Activated CD8-positive, alpha-beta memory T cell treated with anti-CD3 and anti-CD28 coated beads, Interleukin-2, amount 10 ng/mL, durations not matched to agents 7 days and 5 days (primary cell): Measurements from ENCODE around the gene CSF3. TPM values are rescaled to one million over a fixed set of nuclear protein-coding genes. Genes with fewer than 3 reads are reported as not detected.

Source experiments
- ATAC-seq: fragments of 150-1000 bp; cut with Tn5 transposase; one replicate; pipeline ENCODE4 v1.10.0; 2021; ENCODE audit warnings: moderate library complexity
- CTCF ChIA-PET: fragments of 350-600 bp; sonication (Branson Sonifier 250); formaldehyde crosslinking; loops from one replicate; lab custom pipeline; 2021; ENCODE audit warnings: antibody characterized with exemption; lab: Charles Lee
- DNase-seq: peaks from one replicate; pipeline ENCODE4 v3.0.0-alpha.2; 2020
- H3K27ac Mint-ChIP-seq: one replicate; pipeline ENCODE4 v1.8.0; 2021; ENCODE audit warnings: mild to moderate bottlenecking, mixed read lengths
- H3K27me3 Mint-ChIP-seq: one replicate; pipeline ENCODE4 v1.8.0; 2021; ENCODE audit warnings: mixed read lengths
- H3K36me3 Mint-ChIP-seq: one replicate; pipeline ENCODE4 v1.8.0; 2021; ENCODE audit warnings: mild to moderate bottlenecking, mixed read lengths
- H3K4me1 Mint-ChIP-seq: one replicate; pipeline ENCODE4 v1.8.0; 2021; ENCODE audit warnings: mixed read lengths
- H3K4me3 Mint-ChIP-seq: one replicate; pipeline ENCODE4 v1.8.0; 2021; ENCODE audit warnings: mild to moderate bottlenecking, moderate library complexity, mixed read lengths
- H3K9me3 Mint-ChIP-seq: one replicate; pipeline ENCODE4 v1.8.0; 2022; ENCODE audit warnings: low read depth, mixed read lengths
- total RNA-seq, 2 experiments: library from RNA; stranded (reverse); gene quantifications; one replicate each; pipeline ENCODE4 v1.2.3, GENCODE V29; 2021

The CSF3 gene
- total RNA-seq, 2 experiments from 2014 or later = not detected

DNA sequence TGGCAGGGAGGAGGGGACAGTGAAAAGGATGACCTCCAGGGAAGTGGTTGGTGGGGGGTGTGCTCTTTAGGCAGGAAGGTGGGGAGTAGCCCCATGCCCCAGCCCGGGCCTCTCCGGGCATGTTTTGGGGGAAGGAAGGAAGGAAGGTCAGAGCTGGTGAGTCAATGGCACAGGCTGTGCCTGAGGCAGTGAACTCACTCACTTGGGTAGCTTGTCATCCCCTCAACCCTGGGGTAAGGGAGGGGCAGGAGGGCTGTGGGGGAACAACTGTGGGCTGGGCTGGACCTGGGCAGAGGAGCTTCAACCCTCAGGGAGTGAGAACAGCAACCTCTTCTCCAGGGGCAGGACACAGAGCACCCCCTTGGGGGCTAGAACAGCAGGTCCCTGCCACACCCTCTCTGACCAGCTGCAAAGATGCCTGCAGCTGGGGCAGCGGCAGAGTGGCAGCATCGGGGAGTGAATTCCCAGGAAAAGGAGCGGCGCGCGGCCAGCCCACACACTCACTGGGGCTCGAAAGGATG, 6.3 kb downstream of the CSF3 start:
- no peak for DNase-seq
- H3K9me3 Mint-ChIP-seq = no peaks in the 10 kb centered on the region
- H3K27ac Mint-ChIP-seq = no peak overlapping the region
- CTCF ChIA-PET = interaction anchor here (1.0 to 1.9 kb wide), 6 partner anchors 8 to 198 kb away, joined by 3 to 9 read pairs (median 4); partner anchors contain the start of genes CASC3 and WIPF2
- H3K36me3 Mint-ChIP-seq = peaks cover 16% of the 10 kb centered on the region
- no peak overlapping the region for H3K4me3 Mint-ChIP-seq
- H3K27me3 Mint-ChIP-seq = no peaks in the 10 kb centered on the region
- ATAC-seq = no peak
- H3K4me1 Mint-ChIP-seq = peaks cover 17% of the 10 kb centered on the region

DNA sequence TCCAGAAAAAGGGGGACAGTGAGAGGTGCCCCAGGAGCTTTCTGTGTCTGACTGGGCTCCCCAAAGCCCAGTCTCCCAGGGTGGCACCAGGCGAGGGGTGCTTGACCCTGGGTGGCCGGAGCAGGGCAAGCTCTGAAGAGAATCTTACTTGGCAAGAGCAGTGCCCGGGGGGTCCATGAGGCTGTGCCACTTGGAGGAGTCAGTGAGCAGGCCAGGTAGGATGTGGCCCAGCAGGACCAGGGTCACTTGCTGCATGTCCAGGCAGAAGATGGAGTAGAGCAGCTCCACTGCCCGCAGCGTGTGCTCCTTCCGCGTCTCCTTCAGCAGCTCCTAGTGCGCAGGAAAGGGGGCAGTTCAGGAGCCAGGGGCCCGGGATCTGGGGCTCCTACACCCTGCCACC, 7.3 kb downstream of the CSF3 start:
- H3K27me3 Mint-ChIP-seq = no peaks in the 10 kb centered on the region
- CTCF ChIA-PET = interaction anchor here (1.0 to 1.9 kb wide), 4 partner anchors 9 to 197 kb away, joined by 3 to 9 read pairs (median 4); partner anchors contain the start of genes CASC3 and WIPF2
- H3K9me3 Mint-ChIP-seq = no peaks in the 10 kb centered on the region
- no peak overlapping the region for H3K27ac Mint-ChIP-seq
- ATAC-seq = no peak
- peaks cover 23% of the 10 kb centered on the region for H3K4me1 Mint-ChIP-seq
- H3K36me3 Mint-ChIP-seq = peaks cover 17% of the 10 kb centered on the region
- DNase-seq = no peak
- H3K4me3 Mint-ChIP-seq = no peak overlapping the region

DNA sequence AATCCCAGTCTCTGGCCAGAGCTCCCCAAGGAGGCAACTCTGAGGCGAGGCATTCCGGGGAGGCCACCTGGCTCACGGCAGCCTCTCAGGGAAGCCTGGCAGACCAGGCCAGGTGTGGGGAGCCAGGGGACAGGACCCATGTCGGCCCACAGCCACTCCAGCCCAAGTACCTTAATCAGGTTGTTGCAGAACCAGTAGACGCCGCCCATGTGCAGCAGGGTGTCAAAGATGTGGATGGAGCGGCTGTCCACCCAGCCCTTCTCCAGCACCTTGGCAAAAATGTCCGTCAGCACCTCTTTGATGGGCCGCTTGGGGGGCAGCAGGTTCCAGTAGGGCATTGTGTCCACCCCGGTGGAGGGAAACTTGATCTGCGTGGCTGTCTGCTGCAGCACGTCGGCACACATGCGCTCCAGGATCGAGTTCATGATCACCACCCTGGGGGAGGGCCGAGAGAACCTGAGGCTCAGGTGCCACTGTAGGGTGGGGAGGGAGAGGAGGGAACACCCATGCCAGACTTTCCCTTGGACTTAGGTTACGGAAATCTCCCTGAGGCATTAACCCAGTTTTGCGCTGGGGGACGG, 7.8 kb downstream of the CSF3 start:
- ATAC-seq (no peak), DNase-seq (no peak)
- H3K4me3 Mint-ChIP-seq = no peak overlapping the region
- H3K9me3 Mint-ChIP-seq = no peaks in the 10 kb centered on the region
- H3K4me1 Mint-ChIP-seq = peaks cover 23% of the 10 kb centered on the region
- H3K27me3 Mint-ChIP-seq = no peaks in the 10 kb centered on the region
- H3K36me3 Mint-ChIP-seq = peaks cover 17% of the 10 kb centered on the region
- no peak overlapping the region for H3K27ac Mint-ChIP-seq
- CTCF ChIA-PET = interaction anchor here (1.4 to 1.6 kb wide), 2 partner anchors 10 to 53 kb away, joined by 3 to 9 read pairs; no protein-coding TSS in a partner anchor

DNA sequence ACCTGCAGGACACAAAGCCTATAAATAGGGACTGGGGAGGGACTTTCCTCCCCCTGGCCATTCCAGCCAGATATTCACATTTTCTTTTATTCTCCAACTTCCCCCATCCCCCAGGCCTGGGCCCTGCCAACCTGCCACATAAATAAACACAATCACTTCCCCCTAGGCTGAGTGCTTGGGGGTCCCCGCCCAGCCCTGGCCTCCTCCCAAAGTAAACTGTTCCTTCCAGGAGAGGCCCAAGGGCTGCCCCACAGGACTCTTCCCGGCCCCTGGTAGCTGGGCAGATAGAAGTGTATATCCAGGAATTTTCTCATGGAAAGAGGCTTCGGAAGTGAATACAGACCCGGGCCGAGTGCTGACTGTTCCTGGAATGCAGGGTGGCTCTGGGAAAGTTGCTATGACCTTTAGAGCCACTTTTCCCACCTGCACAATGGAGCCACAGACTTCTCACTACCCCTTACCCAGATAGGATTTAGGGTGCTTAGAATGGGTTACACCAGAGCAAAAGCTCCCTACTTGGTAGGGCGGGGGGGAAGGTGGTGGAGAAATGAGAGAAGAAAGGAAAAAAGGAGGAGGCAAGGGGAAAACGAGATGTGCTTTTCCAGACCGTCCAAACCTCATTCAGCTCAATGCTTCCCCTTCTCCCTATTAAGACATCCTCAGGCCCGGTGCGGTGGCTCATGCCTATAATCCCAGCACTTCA, 8.5 kb downstream of the CSF3 start:
- H3K36me3 Mint-ChIP-seq = peaks cover 19% of the 10 kb centered on the region
- CTCF ChIA-PET = interaction anchor here (0.7 to 2.9 kb wide), 3 partner anchors 10 to 62 kb away, joined by 3 to 11 read pairs (median 5); no protein-coding TSS in a partner anchor
- ATAC-seq = no peak

DNA sequence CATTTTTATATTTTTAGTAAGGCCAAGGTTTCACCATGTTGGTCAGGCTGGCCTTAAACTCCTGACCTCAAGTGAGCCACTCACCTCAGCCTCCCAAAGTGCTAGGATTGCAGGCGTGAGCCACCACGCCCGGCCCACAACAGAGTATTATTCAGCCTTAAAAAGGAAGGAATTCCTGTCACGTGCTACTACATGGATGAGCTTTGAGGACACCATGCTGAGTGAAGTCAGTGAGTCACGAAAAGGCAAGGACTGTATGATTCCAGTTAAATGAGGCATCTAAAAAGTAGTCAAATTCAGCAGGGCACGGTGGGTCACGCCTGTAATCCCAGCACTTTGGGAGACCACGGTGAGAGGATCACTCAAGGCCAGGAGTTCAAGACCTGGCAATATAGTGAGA, 9.7 kb downstream of the CSF3 start:
- no peak overlapping the region for H3K4me3 Mint-ChIP-seq
- ATAC-seq = no peak
- H3K9me3 Mint-ChIP-seq = no peaks in the 10 kb centered on the region
- H3K27ac Mint-ChIP-seq = peak overlapping the region; percentile 6
- no peak for DNase-seq
- H3K36me3 Mint-ChIP-seq = peaks cover 21% of the 10 kb centered on the region
- H3K4me1 Mint-ChIP-seq = peaks cover 23% of the 10 kb centered on the region
- no peaks in the 10 kb centered on the region for H3K27me3 Mint-ChIP-seq
- CTCF ChIA-PET = interaction anchor here (1.4 to 6.1 kb wide), 5 partner anchors 10 to 477 kb away, joined by 3 to 97 read pairs (median 11); partner anchors contain the start of gene CSF3

More for the DNA sequence above, 8.5 kb downstream of the CSF3 start:
- no peak for DNase-seq
- Mint-ChIP-seq H3K4me3 (no peak overlapping the region), H3K27ac (no peak overlapping the region), H3K27me3 (no peaks in the 10 kb centered on the region), H3K9me3 (no peaks in the 10 kb centered on the region), H3K4me1 (peaks cover 23% of the 10 kb centered on the region)

DNA sequence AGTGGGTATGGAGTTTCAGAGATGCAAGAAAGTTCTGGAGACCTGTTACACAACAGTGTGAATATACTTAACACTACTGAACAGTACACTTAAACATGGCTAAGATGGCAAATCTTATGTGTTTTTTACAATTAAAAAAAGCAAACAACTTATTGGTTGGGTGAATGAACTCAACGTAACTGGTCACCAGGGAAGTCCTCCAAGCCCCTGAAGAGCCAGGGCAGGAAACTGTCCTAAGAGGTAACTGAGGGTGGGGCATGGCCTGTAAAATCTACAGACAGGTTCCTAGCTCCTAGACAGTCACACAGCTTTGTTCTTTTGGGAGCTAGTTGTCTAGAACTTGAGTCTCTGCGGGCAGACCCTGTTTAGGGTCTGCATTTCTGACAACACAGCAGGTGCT, 10.3 kb downstream of the CSF3 start:
- DNase-seq = no peak
- no peak overlapping the region for H3K4me3 Mint-ChIP-seq
- no peaks in the 10 kb centered on the region for H3K27me3 Mint-ChIP-seq
- H3K27ac Mint-ChIP-seq = peak overlapping the region; percentile 35
- H3K4me1 Mint-ChIP-seq = peaks cover 23% of the 10 kb centered on the region
- CTCF ChIA-PET = interaction anchor here (0.9 to 6.1 kb wide), 14 partner anchors 10 to 477 kb away, joined by 3 to 97 read pairs (median 9); partner anchors contain the start of genes CSF3, MED24 and PSMD3
- H3K9me3 Mint-ChIP-seq = no peaks in the 10 kb centered on the region
- H3K36me3 Mint-ChIP-seq = peaks cover 21% of the 10 kb centered on the region
- no peak for ATAC-seq

DNA sequence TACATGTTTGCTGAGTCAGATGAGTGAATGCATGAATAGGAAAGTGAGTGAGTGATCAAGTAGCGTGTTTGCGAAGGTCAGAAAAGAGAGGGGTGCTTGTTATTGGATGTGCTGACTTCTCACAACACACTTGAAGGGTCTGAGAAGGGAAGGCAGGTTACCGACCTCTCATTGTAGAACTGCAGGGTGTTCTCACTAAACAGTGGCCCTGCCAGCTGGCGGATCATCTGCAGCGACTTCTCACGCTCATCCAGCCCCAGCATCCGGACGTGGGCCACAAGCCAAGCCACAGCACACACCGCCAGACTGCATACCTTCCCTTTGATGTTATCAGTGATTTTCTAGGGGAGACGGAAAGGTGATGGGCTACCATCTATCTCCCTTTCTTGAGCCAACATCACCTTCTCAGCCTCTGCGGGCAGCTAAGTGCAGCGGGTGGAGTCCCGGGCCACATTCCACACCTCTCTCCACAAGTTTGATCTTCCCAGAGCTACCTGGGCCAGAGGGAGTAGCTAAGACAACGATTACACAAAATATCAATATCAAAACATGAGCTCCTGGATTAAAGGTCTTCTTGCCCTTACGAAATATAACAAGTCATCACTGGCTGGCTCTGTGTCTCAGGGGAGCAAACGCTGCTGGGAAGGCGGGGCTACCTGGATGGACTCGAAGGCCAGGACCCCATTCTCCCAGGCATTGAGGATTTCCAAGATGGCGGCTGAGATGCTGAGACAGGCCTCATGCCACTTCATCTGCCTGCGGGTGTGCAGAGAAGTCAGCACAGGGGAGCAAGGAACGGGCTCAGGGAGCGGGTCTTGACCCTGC, 11.0 kb downstream of the CSF3 start:
- H3K9me3 Mint-ChIP-seq = no peaks in the 10 kb centered on the region
- CTCF ChIA-PET = interaction anchor here (0.6 to 6.1 kb wide), 30 partner anchors 10 to 528 kb away, joined by 3 to 97 read pairs (median 4); partner anchors contain the start of genes CSF3, MED24 and PSMD3
- DNase-seq (peak; percentile 68), ATAC-seq (peak; percentile 29)
- no peaks in the 10 kb centered on the region for H3K27me3 Mint-ChIP-seq
- H3K27ac Mint-ChIP-seq = peak overlapping the region; percentile 35
- no peak overlapping the region for H3K4me3 Mint-ChIP-seq
- peaks cover 23% of the 10 kb centered on the region for H3K4me1 Mint-ChIP-seq
- H3K36me3 Mint-ChIP-seq = peaks cover 22% of the 10 kb centered on the region

DNA sequence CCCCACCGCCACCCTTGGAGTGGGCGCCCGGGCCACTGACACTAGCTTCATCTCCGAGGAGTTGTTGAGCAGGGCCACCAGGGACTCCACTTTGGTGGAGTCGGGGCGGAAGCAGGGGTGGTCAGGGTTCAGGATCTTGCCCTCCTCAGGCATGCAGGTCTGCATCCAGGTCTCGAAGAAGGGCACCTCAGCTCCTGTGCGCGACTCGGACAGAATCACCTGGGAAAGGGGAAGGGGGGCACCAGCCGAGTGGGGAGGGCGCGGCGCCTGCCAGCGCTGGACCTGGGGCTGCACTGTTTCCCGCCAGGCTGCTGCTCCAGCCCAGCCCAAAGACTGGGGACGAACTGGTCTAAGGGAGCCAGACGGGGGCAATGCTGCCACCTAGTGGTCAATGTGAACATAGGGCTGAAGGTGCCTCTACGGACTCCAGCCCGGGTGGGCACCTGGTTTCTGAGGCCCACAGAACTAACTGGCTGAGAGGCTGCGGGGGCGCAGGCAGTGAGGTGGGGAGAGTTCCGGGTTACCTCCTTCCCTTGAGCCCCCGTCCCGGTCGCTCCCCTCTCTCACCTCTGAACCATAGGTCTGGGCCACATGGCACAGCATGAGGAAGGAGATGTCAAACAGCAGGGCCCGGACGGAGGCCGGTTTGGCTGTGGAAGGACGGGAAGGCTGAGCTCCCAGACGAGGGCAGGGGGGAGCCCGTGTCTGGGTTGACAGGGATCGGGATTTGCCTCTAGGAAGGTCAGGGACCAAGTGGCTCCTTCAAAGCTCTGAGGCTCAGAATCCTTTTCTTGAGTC, 11.8 kb downstream of the CSF3 start:
- CTCF ChIA-PET = interaction anchor here (0.6 to 6.1 kb wide), 43 partner anchors 9 to 529 kb away, joined by 3 to 97 read pairs (median 4); partner anchors contain the start of genes CASC3, CSF3, MED24 and PSMD3
- Mint-ChIP-seq H3K27ac (no peak overlapping the region), H3K4me1 (peaks cover 23% of the 10 kb centered on the region), H3K36me3 (peaks cover 22% of the 10 kb centered on the region), H3K27me3 (no peaks in the 10 kb centered on the region), H3K4me3 (no peak overlapping the region), H3K9me3 (no peaks in the 10 kb centered on the region)
- DNase-seq = peak; percentile 85
- peak; percentile 95 for ATAC-seq

DNA sequence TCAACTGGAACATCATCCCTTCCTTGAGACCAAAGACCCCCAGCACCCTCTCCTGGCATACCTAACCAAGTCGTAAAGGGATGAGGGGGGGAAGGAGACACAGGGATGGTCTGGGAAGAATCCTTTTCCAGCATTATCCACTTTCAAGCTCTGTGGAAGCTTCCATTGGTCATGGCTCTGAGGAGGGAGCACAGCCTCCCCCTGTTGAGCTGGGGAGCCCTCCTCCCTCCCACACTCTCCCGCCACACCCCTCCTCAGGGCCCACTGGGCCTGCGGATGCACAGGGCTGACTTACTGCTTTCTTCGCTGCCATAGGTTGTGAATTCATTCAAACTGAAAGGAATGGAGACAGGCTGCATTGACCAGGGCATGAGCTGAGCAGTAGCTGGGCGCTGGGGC, 12.4 kb downstream of the CSF3 start:
- Mint-ChIP-seq H3K27ac (no peak overlapping the region), H3K27me3 (no peaks in the 10 kb centered on the region), H3K4me1 (peaks cover 23% of the 10 kb centered on the region), H3K9me3 (no peaks in the 10 kb centered on the region), H3K36me3 (peaks cover 23% of the 10 kb centered on the region), H3K4me3 (no peak overlapping the region)
- ATAC-seq = no peak
- DNase-seq = no peak
- CTCF ChIA-PET = interaction anchor here (0.7 to 6.1 kb wide), 28 partner anchors 9 to 447 kb away, joined by 3 to 97 read pairs (median 4); partner anchors contain the start of genes CASC3, CSF3 and MED24

DNA sequence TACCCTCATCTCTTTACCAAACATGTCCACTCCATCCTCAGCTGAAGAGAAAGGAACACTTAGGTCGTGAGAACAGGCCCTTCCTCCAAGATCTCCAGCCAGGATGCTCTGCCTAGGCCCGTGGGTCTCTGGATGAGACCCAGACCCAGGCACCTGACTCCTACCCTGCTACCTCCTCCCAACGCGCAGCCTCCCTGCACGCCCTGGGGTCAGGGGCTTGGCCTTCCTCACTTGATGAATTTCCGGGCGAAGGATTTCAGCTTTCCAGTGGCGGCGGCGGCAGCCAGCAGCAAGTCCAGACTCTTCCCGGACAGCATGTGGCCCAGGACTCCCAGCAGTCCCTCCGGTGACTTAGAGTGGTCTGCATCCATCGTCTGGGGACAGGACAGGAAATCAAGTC, 13.4 kb downstream of the CSF3 start:
- ATAC-seq = no peak
- DNase-seq = no peak
- CTCF ChIA-PET = interaction anchor here (1.0 to 6.1 kb wide), 8 partner anchors 8 to 406 kb away, joined by 3 to 97 read pairs (median 10); partner anchors contain the start of genes CSF3 and MED24
- Mint-ChIP-seq H3K36me3 (peaks cover 24% of the 10 kb centered on the region), H3K4me1 (peaks cover 23% of the 10 kb centered on the region), H3K27me3 (no peaks in the 10 kb centered on the region), H3K9me3 (no peaks in the 10 kb centered on the region), H3K27ac (no peak overlapping the region), H3K4me3 (no peak overlapping the region)

DNA sequence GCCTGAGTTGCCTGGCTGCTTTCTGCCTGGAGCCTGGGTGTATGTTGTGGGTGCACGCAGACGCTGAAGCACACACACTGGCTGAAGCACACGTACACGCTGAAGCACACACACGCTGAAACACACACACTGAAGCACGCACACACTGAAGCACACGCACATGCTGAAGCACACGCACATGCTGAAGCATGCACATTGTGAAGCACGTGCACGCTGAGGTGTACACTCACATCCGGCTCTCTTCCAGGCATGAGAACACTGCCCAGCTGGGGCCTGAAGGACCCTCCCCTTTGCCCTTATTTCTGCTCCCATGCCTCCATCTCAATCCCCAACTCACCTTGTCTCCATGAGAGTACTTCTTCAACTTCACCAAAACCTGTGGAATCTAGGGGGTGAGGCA, 16.5 kb downstream of the CSF3 start:
- DNase-seq = no peak
- Mint-ChIP-seq H3K36me3 (peaks cover 12% of the 10 kb centered on the region), H3K9me3 (no peaks in the 10 kb centered on the region), H3K4me1 (peaks cover 4% of the 10 kb centered on the region), H3K27me3 (no peaks in the 10 kb centered on the region), H3K27ac (no peak overlapping the region), H3K4me3 (no peak overlapping the region)
- CTCF ChIA-PET = interaction anchor here (2.6 kb wide), 1 partner anchor 44 kb away, joined by 6 read pairs; no protein-coding TSS in a partner anchor
- no peak for ATAC-seq
